ENCODE results near the gene CRISPLD2.

Gene CRISPLD2

GRCh38 chr16:84875846-84876245, 56.1 kb downstream of the CRISPLD2 start:
- H3K9ac ChIP-seq (ENCODE audit: low read depth, low read length) = no peak overlapping the region
- peaks cover 6% of the 10 kb centered on the region; the same call in 1 of the 2 replicates for H3K4me1 ChIP-seq (ENCODE audit: insufficient read depth, low read length)
- H3K36me3 ChIP-seq (ENCODE audit: insufficient read depth, low read length) = peaks cover 2% of the 10 kb centered on the region; the same call in 1 of the 2 replicates
- no peaks in the 10 kb centered on the region for H3K9me3 ChIP-seq (ENCODE audit: control insufficient read depth, insufficient read depth, low read length)

DNA sequence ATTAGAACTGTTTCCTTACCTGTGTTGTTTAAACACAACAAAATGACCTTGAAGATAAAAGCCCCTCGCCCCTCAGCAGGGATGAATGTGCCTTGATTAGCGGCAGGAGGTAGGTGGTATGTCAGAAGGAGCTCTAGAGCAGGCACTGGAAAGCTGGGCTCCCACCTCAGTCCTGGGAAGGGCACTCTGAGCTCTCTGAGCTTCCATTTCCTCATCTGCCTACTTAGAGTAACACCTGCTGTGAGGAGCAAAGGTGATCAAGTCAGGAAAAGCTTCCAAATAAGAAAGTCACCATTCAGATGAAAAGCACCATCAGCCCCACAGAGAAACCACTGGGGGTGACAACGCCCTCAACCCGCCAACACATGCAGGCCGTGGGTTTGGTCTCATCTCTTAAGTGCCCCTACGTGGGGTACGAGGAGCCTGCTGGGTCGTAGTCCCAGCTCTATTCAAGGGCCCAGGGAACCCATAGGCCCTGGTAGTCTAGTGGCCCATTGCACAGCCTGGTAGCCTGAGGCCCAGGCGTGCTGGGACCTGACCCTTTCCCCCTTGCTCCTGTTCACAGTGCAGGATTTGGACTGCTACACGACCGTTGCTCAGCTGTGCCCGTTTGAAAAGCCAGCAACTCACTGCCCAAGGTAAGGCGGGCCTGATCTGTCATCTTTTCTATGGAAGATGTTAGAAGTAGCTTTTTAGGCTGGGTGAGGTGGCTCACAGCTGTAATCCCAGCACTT, 57.3 kb downstream of the CRISPLD2 start:
- no peak overlapping the region for H3K9ac ChIP-seq (ENCODE audit: low read depth, low read length)
- no peaks in the 10 kb centered on the region for H3K9me3 ChIP-seq (ENCODE audit: control insufficient read depth, insufficient read depth, low read length)
- H3K36me3 ChIP-seq (ENCODE audit: insufficient read depth, low read length) = peaks cover 2% of the 10 kb centered on the region; the same call in 1 of the 2 replicates
- H3K4me1 ChIP-seq (ENCODE audit: insufficient read depth, low read length) = peaks cover 6% of the 10 kb centered on the region; the same call in 1 of the 2 replicates

DNA sequence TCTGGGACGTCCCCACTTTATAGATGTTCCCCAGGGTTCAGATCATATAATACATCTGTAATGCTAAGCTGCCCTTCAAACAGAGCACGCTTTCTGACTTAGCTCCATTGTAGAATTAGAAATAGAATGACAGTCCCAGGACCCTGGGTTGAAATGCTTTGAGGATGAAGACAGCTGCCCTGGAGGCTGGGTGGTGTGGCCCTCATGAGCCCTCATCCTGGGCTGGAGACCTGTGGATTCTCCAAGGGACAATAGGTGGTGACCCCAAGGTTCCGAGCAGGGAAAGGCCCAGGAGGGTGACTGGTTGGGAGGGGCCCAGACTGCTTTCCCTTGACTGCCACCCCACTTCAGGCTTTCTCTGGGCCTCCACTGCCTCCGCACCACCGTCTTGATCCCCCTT, 59.0 kb downstream of the CRISPLD2 start:
- Histone ChIP-seq H3K36me3 (ENCODE audit: insufficient read depth, low read length) (peaks cover 2% of the 10 kb centered on the region; the same call in 1 of the 2 replicates), H3K9ac (ENCODE audit: low read depth, low read length) (no peak overlapping the region), H3K9me3 (ENCODE audit: control insufficient read depth, insufficient read depth, low read length) (no peaks in the 10 kb centered on the region), H3K4me1 (ENCODE audit: insufficient read depth, low read length) (peaks cover 14% of the 10 kb centered on the region)

DNA sequence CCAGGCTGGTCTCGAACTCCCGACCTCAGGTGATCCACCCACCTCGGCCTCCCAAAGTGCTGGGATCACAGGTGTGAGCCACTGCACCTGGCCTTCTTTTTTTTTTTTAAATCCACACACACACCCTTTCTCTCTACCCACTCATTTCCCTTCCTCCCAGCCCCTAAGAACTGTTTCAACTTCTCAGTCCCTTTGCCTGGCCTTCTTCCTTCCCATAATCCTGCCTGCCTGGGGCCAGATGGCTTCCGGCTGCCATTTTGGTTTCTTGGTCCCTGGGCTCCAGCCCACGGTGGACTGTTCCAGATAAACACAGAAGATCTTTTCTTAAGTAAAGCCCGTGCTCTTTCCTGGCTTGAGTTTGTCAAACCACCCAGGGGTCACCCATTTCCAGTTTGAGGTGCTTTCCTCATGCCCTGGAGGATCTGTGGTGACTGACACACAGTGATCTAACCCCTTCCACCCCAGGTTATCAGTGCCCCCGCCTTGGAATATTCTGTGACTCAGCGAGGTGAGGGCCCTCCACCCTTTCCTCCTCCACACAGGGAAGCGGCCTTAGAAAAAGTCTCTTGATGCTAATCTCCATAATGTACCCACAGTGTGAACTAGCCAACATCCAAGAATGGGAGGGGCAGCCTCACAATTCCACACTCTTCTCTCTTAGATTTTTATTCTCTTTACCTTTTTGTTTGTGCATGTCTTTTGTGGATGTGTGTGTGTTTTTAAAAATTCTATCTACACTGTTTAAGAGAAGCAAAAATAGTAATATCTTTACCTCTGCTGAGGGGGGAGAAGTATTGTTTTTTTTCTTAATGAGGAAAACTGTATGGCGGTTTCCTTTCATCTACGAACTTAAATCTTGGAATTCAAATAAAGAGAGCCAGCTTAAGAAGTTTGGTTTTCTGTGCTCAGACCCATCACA, 60.0 kb downstream of the CRISPLD2 start:
- no peaks in the 10 kb centered on the region for H3K36me3 ChIP-seq (ENCODE audit: insufficient read depth, low read length)
- H3K4me1 ChIP-seq (ENCODE audit: insufficient read depth, low read length) = peaks cover 23% of the 10 kb centered on the region
- no peak overlapping the region for H3K9ac ChIP-seq (ENCODE audit: low read depth, low read length)
- no peaks in the 10 kb centered on the region for H3K9me3 ChIP-seq (ENCODE audit: control insufficient read depth, insufficient read depth, low read length)

DNA sequence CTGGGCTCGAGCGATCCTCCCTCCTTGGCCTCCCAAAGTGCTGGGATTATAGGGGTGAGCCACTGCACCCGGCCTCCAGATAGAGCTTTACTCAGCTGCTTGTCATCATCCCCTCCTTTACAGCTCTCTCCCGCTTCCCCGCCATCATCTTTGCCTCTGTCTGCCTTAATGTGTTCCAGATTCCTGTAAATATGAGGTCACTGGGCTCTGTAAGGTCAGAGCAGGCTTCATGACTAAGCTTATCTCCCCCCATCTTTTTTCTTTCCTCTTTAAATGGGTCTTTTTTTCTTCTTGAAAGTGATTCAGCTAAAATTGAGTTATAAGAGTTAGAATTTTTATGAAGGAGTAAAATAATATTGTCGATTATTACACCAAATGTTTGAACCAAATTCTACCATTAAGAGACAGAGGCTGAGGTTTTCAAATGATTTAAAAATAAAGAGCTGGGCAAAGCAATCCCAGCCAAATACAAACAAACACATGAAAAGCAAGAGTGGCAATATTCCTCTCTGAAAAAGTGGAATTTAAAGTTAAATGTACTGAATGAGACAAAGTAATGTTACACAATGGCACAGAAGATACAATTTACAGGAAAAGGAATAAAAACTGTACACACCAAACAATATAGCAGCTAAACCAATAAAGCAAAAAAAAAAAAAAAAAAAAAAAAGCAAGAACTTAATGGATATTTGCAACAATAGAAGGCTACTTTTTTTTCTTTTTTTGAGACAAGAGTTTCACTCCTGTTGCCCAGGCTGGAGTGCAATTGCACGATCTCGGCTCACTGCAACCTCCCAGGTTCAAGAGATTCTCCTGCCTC, 62.1 kb downstream of the CRISPLD2 start:
- H3K9me3 ChIP-seq (ENCODE audit: control insufficient read depth, insufficient read depth, low read length) = no peaks in the 10 kb centered on the region
- H3K36me3 ChIP-seq (ENCODE audit: insufficient read depth, low read length) = no peaks in the 10 kb centered on the region
- no peak overlapping the region for H3K9ac ChIP-seq (ENCODE audit: low read depth, low read length)
- peaks cover 38% of the 10 kb centered on the region for H3K4me1 ChIP-seq (ENCODE audit: insufficient read depth, low read length)

- Histone ChIP-seq H3K4me1 (ENCODE audit: insufficient read depth, low read length) (peaks cover 39% of the 10 kb centered on the region), H3K9ac (ENCODE audit: low read depth, low read length) (no peak overlapping the region), H3K36me3 (ENCODE audit: insufficient read depth, low read length) (no peaks in the 10 kb centered on the region), H3K9me3 (ENCODE audit: control insufficient read depth, insufficient read depth, low read length) (no peaks in the 10 kb centered on the region)
These were observed 63.5 kb downstream of the CRISPLD2 start for GRCh38 chr16:84883301-84883700.

DNA sequence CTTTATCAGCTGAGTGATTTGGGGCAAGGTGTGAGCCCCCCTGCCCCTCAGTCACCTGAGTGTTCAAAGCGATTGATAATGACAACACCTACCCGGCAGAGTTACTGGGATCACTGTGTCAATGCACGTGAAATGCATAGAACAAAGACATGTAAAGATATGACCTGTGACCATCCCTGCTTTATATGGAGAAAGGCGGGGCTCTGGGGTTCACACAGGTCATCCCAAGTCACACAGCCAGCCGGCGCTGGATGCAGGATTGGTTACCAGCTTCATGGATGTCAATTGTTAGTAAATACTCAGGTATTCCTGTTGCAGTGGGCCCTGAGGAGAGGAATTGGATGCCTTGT, 64.4 kb downstream of the CRISPLD2 start:
- no peaks in the 10 kb centered on the region for H3K36me3 ChIP-seq (ENCODE audit: insufficient read depth, low read length)
- no peak overlapping the region for H3K9ac ChIP-seq (ENCODE audit: low read depth, low read length)
- no peaks in the 10 kb centered on the region for H3K9me3 ChIP-seq (ENCODE audit: control insufficient read depth, insufficient read depth, low read length)
- H3K4me1 ChIP-seq (ENCODE audit: insufficient read depth, low read length) = peaks cover 39% of the 10 kb centered on the region

DNA sequence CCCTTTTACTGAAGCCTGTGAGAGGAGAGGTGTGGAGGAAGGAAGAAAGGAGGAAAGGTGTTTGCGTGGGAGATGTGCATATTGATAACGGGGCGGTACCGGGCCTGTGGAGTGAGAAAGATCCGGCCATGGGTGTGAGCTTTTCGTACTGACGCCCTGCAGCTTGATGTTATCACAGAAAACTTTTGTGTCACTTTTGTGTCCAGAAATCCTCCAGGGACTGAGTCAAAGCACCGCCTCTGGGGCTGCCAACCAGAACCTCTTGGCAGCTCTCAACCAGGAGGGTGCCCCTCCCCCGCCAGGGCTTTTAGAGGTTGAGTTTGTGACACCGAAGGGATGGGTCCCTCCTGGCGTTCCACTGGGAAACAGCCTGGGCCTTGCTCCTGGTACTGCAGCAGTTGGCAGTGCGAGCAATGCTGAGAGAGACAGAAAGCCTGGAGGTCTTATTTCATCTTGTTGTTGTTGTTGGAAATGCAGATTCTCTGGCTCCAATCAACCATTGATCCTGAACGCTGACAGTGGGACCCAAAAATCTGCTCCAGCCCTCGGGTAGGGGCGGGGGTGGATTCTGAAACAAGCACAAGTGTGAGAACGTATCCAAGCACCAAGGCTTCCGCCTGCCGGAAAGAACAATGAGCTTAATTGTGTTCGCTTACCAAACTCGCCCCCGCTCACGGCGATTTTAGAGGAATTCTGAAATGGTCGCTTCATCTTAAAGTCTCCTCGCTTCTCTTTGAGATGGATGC, 65.0 kb downstream of the CRISPLD2 start:
- H3K36me3 ChIP-seq (ENCODE audit: insufficient read depth, low read length) = no peaks in the 10 kb centered on the region
- peaks cover 39% of the 10 kb centered on the region for H3K4me1 ChIP-seq (ENCODE audit: insufficient read depth, low read length)
- peak overlapping the region; percentile 36 for H3K9ac ChIP-seq (ENCODE audit: low read depth, low read length)
- H3K9me3 ChIP-seq (ENCODE audit: control insufficient read depth, insufficient read depth, low read length) = no peaks in the 10 kb centered on the region

DNA sequence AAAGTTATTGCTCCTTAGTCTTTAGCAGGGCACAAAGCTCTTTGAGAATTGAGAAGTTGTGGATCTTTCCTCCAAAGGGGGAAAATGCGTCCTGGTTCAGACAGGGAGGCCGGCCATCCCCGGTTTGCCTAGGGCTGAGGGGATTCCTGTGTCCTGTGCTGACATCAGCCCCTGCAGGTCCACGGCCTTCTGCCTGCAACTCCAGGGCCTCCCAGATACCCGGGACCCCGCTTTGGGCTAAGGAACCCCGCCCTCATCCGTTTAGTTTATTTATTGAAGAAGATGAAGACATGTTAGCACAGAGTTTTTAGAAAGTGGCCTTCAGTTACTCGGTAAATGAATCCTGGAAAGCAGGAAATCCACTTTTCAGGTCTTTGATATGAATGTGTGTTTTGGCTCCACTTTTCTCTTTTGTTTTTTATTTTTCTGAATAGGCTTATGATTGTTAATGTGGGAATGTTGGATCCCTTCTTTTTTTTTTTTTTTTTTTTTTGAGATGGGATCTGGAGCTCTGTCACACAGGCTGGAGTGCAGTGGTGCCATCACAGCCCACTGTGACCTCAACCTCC, 65.6 kb downstream of the CRISPLD2 start:
- peak overlapping the region; percentile 36 for H3K9ac ChIP-seq (ENCODE audit: low read depth, low read length)
- H3K36me3 ChIP-seq (ENCODE audit: insufficient read depth, low read length) = no peaks in the 10 kb centered on the region
- H3K9me3 ChIP-seq (ENCODE audit: control insufficient read depth, insufficient read depth, low read length) = no peaks in the 10 kb centered on the region
- H3K4me1 ChIP-seq (ENCODE audit: insufficient read depth, low read length) = peaks cover 39% of the 10 kb centered on the region

- no peaks in the 10 kb centered on the region for H3K9me3 ChIP-seq (ENCODE audit: control insufficient read depth, insufficient read depth, low read length)
- H3K9ac ChIP-seq (ENCODE audit: low read depth, low read length) = no peak overlapping the region
These were observed 66.8 kb downstream of the CRISPLD2 start for GRCh38 chr16:84886497-84887090.

DNA sequence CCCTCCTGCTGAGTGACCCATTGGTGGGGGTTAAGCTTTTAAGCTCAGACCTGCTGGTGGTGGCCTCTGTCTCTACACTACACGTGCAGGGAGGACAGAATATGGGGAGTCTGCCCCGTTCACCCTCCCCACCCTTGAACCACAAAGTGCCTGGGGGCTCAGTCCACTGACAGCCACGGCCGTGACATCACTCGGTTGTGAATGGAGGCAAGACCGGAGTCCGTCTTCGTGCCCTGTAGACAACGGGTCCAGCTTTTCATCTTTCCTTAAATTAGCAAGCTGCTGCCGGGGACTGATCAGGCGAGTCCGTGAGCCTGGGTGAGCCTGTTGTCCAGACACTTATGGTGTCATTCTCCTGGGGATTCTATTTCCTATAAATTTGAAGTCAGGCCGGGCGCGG, 67.4 kb downstream of the CRISPLD2 start:
- H3K9me3 ChIP-seq (ENCODE audit: control insufficient read depth, insufficient read depth, low read length) = no peaks in the 10 kb centered on the region
- no peaks in the 10 kb centered on the region for H3K36me3 ChIP-seq (ENCODE audit: insufficient read depth, low read length)
- no peak overlapping the region for H3K9ac ChIP-seq (ENCODE audit: low read depth, low read length)
- peaks cover 39% of the 10 kb centered on the region for H3K4me1 ChIP-seq (ENCODE audit: insufficient read depth, low read length)

More at GRCh38 chr16:84886497-84887090, 66.8 kb downstream of the CRISPLD2 start:
- no peaks in the 10 kb centered on the region for H3K36me3 ChIP-seq (ENCODE audit: insufficient read depth, low read length)
- peaks cover 39% of the 10 kb centered on the region for H3K4me1 ChIP-seq (ENCODE audit: insufficient read depth, low read length)

- H3K4me1 ChIP-seq (ENCODE audit: insufficient read depth, low read length) = peaks cover 33% of the 10 kb centered on the region
- no peaks in the 10 kb centered on the region for H3K36me3 ChIP-seq (ENCODE audit: insufficient read depth, low read length)
- no peak overlapping the region for H3K9ac ChIP-seq (ENCODE audit: low read depth, low read length)
- H3K9me3 ChIP-seq (ENCODE audit: control insufficient read depth, insufficient read depth, low read length) = no peaks in the 10 kb centered on the region
These were observed 68.7 kb downstream of the CRISPLD2 start for GRCh38 chr16:84888450-84888849.

GRCh38 chr16:84889066-84889465, 69.3 kb downstream of the CRISPLD2 start:
- Histone ChIP-seq H3K4me1 (ENCODE audit: insufficient read depth, low read length) (peaks cover 30% of the 10 kb centered on the region; the same call in 1 of the 2 replicates), H3K9ac (ENCODE audit: low read depth, low read length) (no peak overlapping the region), H3K9me3 (ENCODE audit: control insufficient read depth, insufficient read depth, low read length) (no peaks in the 10 kb centered on the region), H3K36me3 (ENCODE audit: insufficient read depth, low read length) (no peaks in the 10 kb centered on the region)

Measured in ES-I3 (cell line).